Rectal smooth muscle tissue (tissue), 1 donor: ENCODE measurements around the gene TRPC4AP.

Source experiments
- H3K27ac ChIP-seq: one replicate; pipeline ENCODE4 v1.7.0; 2013; ENCODE audit warnings: low read depth, low read length, inconsistent platforms
- H3K27me3 ChIP-seq: one replicate; pipeline ENCODE4 v1.7.0; 2013; ENCODE audit warnings: low read length; ENCODE audit not compliant: control insufficient read depth, insufficient read depth
- H3K36me3 ChIP-seq: one replicate; pipeline ENCODE4 v1.7.0; 2013; ENCODE audit warnings: low read length; ENCODE audit not compliant: control insufficient read depth, insufficient read depth
- H3K4me1 ChIP-seq: one replicate; pipeline ENCODE4 v1.7.0; 2013; ENCODE audit warnings: low read length; ENCODE audit not compliant: control insufficient read depth, insufficient read depth
- H3K4me3 ChIP-seq: one replicate; pipeline ENCODE4 v1.7.0; 2013; ENCODE audit warnings: low read length
- H3K9ac ChIP-seq: one replicate; pipeline ENCODE4 v1.7.0; 2013; ENCODE audit warnings: low read length

Gene TRPC4AP

DNA sequence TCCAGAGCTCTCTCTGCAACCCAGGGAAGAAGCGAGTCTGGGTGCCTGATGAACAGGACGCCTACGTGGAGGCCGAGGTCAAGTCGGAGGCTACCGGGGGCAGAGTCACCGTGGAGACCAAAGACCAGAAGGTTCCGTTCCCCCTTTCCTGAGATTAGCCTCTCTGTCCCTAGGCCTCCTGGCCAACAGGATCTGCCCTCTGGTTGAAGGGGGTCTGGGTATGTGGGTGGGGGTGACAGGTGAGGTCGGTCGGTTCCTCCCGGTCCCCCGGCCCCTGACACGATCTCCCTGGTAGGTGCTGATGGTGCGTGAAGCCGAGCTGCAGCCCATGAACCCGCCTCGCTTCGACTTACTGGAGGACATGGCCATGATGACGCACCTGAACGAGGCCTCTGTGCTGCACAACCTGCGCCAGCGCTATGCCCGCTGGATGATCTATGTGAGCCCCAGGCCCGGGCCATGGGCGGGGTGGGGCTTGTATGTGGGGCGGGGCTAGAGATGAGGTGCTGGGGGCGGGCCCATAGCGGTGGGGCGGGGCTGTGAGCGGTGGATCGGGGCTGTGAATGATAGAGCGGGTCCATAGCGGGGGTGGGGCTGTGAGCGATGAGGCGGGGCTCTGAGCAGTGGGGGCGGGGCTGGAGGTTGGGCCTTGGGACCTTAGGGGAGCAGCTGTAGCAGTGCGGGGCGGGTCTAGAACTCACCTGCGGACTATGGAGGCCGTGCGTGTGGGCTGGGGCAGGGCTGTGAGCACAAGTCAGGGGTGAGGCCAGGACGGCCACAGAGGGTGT, 113.0 kb downstream of the TRPC4AP start:
- no peak overlapping the region for H3K9ac ChIP-seq
- peaks cover 9% of the 10 kb centered on the region for H3K27me3 ChIP-seq
- no peaks in the 10 kb centered on the region for H3K36me3 ChIP-seq
- H3K4me1 ChIP-seq: peaks cover 2% of the 10 kb centered on the region
- H3K27ac ChIP-seq: no peak overlapping the region
- H3K4me3 ChIP-seq: no peak overlapping the region

GRCh38 chr20:34978092-34978744, 114.4 kb downstream of the TRPC4AP start:
- Histone ChIP-seq H3K9ac (no peak overlapping the region), H3K36me3 (no peaks in the 10 kb centered on the region), H3K27ac (no peak overlapping the region), H3K4me1 (peaks cover 2% of the 10 kb centered on the region), H3K27me3 (peaks cover 9% of the 10 kb centered on the region), H3K4me3 (no peak overlapping the region)

- Histone ChIP-seq H3K9ac (no peak overlapping the region), H3K4me3 (no peak overlapping the region), H3K27me3 (peaks cover 9% of the 10 kb centered on the region), H3K27ac (no peak overlapping the region), H3K36me3 (no peaks in the 10 kb centered on the region), H3K4me1 (peaks cover 2% of the 10 kb centered on the region)
Measured at GRCh38 chr20:34977365-34978091, 115.1 kb downstream of the TRPC4AP start.

GRCh38 chr20:34976286-34976685, 116.3 kb downstream of the TRPC4AP start:
- Histone ChIP-seq H3K27ac (no peak overlapping the region), H3K27me3 (peaks cover 6% of the 10 kb centered on the region), H3K9ac (no peak overlapping the region), H3K4me3 (no peak overlapping the region), H3K36me3 (no peaks in the 10 kb centered on the region), H3K4me1 (peaks cover 2% of the 10 kb centered on the region)

GRCh38 chr20:34974246-34974645, 118.4 kb downstream of the TRPC4AP start:
- Histone ChIP-seq H3K4me1 (no peaks in the 10 kb centered on the region), H3K9ac (no peak overlapping the region), H3K27ac (no peak overlapping the region), H3K4me3 (no peak overlapping the region), H3K36me3 (no peaks in the 10 kb centered on the region), H3K27me3 (no peaks in the 10 kb centered on the region)

DNA sequence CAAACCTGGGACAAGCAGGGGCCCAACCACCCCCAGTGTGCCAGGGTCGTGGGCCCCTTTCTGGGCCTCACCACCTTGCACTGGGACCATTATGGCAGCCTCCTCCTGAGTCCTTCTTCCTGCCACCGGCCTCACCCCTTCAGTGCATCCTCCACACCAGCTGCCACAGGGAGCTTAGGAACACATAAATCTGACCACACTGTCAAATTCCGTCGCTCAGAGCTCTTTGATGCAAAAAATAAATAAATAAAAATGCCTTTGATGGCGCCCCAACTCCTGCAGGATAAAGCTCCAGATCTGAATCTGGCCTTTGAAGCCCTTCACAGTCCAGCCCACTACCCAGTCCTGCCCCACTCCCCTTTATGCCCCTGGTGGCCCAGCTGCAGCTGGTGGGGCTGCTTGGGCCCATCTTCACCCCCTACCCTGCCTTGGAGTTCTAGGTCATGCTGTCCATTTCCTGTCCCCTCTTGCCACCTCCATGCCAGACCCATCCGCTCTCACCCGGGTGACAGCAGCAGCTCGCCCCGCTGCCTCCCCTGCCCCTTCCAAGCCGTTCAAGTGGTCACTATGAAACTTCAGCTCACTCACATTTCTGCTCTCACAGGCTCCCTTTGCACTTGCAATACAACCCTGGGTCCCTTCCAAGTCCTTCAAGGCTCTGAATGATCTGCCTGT, 120.9 kb downstream of the TRPC4AP start:
- H3K4me3 ChIP-seq: no peak overlapping the region
- no peaks in the 10 kb centered on the region for H3K27me3 ChIP-seq
- no peaks in the 10 kb centered on the region for H3K4me1 ChIP-seq
- no peaks in the 10 kb centered on the region for H3K36me3 ChIP-seq
- no peak overlapping the region for H3K9ac ChIP-seq
- H3K27ac ChIP-seq: no peak overlapping the region

DNA sequence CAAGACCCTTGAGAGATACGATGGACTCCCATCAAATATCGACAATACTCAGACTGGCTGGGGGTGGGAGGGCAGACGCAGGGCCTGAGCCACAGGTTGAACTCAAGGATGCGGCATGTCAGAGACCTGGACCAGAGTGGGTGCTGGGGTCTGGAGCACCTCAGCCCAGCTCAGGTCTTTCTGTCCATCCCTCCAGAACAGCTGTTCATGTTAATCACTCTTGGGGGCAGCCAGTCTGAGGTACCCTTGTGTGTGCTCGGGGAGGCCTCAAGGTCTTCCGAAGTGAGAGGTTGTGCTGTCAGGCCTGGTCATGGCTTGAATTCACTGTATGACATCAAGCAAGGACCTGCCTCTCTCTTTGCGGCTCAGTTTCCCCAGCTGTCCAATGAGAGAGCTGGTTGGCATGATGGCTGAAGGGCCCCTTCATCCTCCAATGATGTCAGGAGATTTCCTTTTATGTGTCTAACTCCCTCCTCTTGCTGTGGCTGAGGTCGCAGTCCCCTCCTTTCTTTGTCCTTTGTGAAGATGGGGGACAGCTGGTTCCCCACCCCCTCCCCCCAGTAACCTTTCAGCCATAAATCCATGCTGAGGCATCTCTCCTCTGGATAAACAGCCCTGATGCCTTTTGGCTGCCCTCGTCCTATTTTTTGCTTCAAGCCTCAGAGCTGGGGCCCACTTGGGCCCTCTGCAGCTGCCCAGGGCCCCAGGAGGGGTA, 121.6 kb downstream of the TRPC4AP start:
- Histone ChIP-seq H3K27me3 (no peaks in the 10 kb centered on the region), H3K9ac (no peak overlapping the region), H3K36me3 (no peaks in the 10 kb centered on the region), H3K4me3 (no peak overlapping the region), H3K4me1 (no peaks in the 10 kb centered on the region), H3K27ac (no peak overlapping the region)

DNA sequence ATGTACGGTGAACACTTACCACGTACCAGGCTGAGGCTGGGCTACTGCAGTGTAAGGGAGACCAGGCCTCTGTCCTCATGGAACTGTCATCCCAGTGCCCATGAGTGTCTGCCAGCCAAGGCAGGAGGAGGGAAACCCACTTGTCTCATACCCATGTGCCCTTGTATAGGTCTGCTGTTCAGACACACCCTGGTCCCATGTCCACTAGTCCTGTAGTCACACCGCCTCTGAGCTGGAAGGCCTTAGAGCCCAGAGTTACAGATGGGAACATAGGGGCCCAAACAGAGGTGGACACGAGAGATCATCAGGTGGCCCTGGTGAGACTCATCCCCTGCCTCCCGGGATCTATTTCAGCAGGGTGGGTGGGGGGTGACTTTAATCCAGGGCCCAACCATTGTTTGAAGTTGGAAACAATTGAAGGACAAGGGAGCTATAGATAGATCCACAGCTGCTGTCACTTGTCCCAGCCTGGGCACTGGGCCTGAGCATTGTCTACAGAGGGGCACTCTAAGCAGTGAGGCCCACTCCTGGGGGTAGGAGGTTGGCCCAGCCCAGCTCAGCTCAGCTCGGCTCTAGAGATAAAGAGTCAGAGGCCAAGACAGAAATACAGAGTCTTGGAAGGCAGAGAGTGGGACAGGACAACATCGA, 122.3 kb downstream of the TRPC4AP start:
- Histone ChIP-seq H3K4me3 (no peak overlapping the region), H3K27me3 (no peaks in the 10 kb centered on the region), H3K9ac (no peak overlapping the region), H3K36me3 (no peaks in the 10 kb centered on the region), H3K27ac (no peak overlapping the region), H3K4me1 (no peaks in the 10 kb centered on the region)

- H3K4me1 ChIP-seq: no peaks in the 10 kb centered on the region
- H3K4me3 ChIP-seq: no peak overlapping the region
- no peak overlapping the region for H3K27ac ChIP-seq
- H3K27me3 ChIP-seq: no peaks in the 10 kb centered on the region
- H3K9ac ChIP-seq: no peak overlapping the region
- H3K36me3 ChIP-seq: no peaks in the 10 kb centered on the region
Measured at GRCh38 chr20:34968042-34968775, 124.4 kb downstream of the TRPC4AP start.

GRCh38 chr20:34967421-34967820, 125.2 kb downstream of the TRPC4AP start:
- H3K4me1 ChIP-seq: no peaks in the 10 kb centered on the region
- no peak overlapping the region for H3K4me3 ChIP-seq
- H3K36me3 ChIP-seq: no peaks in the 10 kb centered on the region
- H3K27me3 ChIP-seq: no peaks in the 10 kb centered on the region
- H3K27ac ChIP-seq: no peak overlapping the region
- H3K9ac ChIP-seq: no peak overlapping the region

GRCh38 chr20:34965051-34965450, 127.6 kb downstream of the TRPC4AP start:
- no peaks in the 10 kb centered on the region for H3K27me3 ChIP-seq
- no peak overlapping the region for H3K9ac ChIP-seq
- H3K4me3 ChIP-seq: no peak overlapping the region
- H3K36me3 ChIP-seq: no peaks in the 10 kb centered on the region
- no peak overlapping the region for H3K27ac ChIP-seq
- H3K4me1 ChIP-seq: no peaks in the 10 kb centered on the region
